Nephron progenitor cell (in vitro differentiated cells): ENCODE results near the gene ARHGAP11A.

Experiments used
- DNase-seq: peaks from one replicate; pipeline ENCODE4 v3.0.0; 2021
- H3K27ac Mint-ChIP-seq: 2 replicates; pipeline ENCODE4 v1.8.0; 2021; ENCODE audit warnings: mild to moderate bottlenecking, moderate library complexity, mixed read lengths
- H3K27me3 Mint-ChIP-seq: 2 replicates; pipeline ENCODE4 v1.8.0; 2021; ENCODE audit warnings: mild to moderate bottlenecking, low read depth, mixed read lengths; ENCODE audit not compliant: poor library complexity
- H3K36me3 Mint-ChIP-seq: 2 replicates; pipeline ENCODE4 v1.8.0; 2021; ENCODE audit warnings: low read depth, mixed read lengths
- H3K4me1 Mint-ChIP-seq: 2 replicates; pipeline ENCODE4 v1.8.0; 2021; ENCODE audit warnings: mixed read lengths
- H3K4me3 Mint-ChIP-seq: 2 replicates; pipeline ENCODE4 v1.8.0; 2021; ENCODE audit warnings: mild to moderate bottlenecking, moderate library complexity, mixed read lengths
- H3K9me3 Mint-ChIP-seq: 2 replicates; pipeline ENCODE4 v1.8.0; 2021; ENCODE audit warnings: mild to moderate bottlenecking, moderate library complexity, mixed read lengths
- CTCF ChIP-seq: fragments of 200-600 bp; sonication (generic); IDR thresholded peaks from 2 replicates; pipeline ENCODE4 v1.5.0; 2021; ENCODE audit warnings: antibody characterized with exemption

The ARHGAP11A gene

GRCh38 chr15:32671339-32672325, 56.3 kb downstream of the ARHGAP11A start:
- peak overlapping the region; percentile 8 for H3K27ac Mint-ChIP-seq
- DNase-seq: no peak
- H3K4me1 Mint-ChIP-seq: peaks cover 20% of the 10 kb centered on the region
- no peak overlapping the region for H3K4me3 Mint-ChIP-seq
- no peaks in the 10 kb centered on the region for H3K9me3 Mint-ChIP-seq
- no peak for TF ChIP-seq CTCF
- H3K27me3 Mint-ChIP-seq: no peaks in the 10 kb centered on the region
- peaks cover 25% of the 10 kb centered on the region for H3K36me3 Mint-ChIP-seq

DNA sequence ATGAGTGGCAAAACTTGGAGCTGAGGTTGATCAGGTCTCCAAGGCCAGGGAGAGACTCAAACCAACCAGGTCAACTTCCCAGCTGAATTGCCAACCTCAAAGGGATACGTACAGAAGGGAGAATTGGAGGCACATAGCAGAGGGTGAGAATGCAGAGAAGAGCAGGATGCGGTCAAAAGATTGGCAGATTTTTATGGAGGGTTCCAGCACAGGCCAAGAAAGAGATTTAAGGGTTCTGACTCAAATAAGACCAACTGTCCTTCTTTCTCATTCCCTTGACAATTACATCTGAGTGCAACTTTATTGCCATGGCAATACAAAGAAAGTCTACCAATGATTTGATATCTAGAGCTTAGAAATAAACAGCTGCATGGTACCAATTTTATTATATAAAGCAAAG, 59.4 kb downstream of the ARHGAP11A start:
- DNase-seq: no peak
- H3K27ac Mint-ChIP-seq: no peak overlapping the region
- peaks cover 10% of the 10 kb centered on the region for H3K36me3 Mint-ChIP-seq
- no peaks in the 10 kb centered on the region for H3K9me3 Mint-ChIP-seq
- peaks cover 26% of the 10 kb centered on the region for H3K4me1 Mint-ChIP-seq
- H3K4me3 Mint-ChIP-seq: no peak overlapping the region
- no peaks in the 10 kb centered on the region for H3K27me3 Mint-ChIP-seq
- TF ChIP-seq CTCF: no peak

DNA sequence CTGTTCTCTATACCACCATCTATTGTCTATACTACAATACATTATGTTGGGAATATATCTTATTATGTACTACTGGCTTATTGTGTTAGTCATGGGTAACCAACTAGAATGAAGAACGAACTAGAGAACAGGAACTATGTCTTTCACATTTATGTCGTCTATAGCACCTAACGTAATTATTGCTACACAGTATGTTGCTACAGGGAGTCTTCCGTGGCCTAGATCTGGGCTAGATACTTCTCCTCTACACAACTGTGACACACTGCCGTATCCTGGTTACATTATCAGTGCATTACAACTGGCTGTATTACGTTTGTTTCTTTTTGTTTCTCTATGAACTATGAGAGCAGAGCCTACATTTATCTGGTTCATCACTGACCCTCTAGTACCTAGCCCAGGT, 60.2 kb downstream of the ARHGAP11A start:
- no peak overlapping the region for H3K4me3 Mint-ChIP-seq
- no peak for DNase-seq
- H3K36me3 Mint-ChIP-seq: peaks cover 13% of the 10 kb centered on the region
- no peak overlapping the region for H3K27ac Mint-ChIP-seq
- no peaks in the 10 kb centered on the region for H3K9me3 Mint-ChIP-seq
- peaks cover 18% of the 10 kb centered on the region for H3K4me1 Mint-ChIP-seq
- TF ChIP-seq CTCF: no peak
- no peaks in the 10 kb centered on the region for H3K27me3 Mint-ChIP-seq

- Mint-ChIP-seq H3K4me1 (peaks cover 15% of the 10 kb centered on the region), H3K27ac (no peak overlapping the region), H3K4me3 (no peak overlapping the region), H3K27me3 (no peaks in the 10 kb centered on the region), H3K36me3 (peaks cover 16% of the 10 kb centered on the region), H3K9me3 (no peaks in the 10 kb centered on the region)
- no peak for TF ChIP-seq CTCF
- DNase-seq: no peak
These were observed 60.9 kb downstream of the ARHGAP11A start for GRCh38 chr15:32676169-32676568.

DNA sequence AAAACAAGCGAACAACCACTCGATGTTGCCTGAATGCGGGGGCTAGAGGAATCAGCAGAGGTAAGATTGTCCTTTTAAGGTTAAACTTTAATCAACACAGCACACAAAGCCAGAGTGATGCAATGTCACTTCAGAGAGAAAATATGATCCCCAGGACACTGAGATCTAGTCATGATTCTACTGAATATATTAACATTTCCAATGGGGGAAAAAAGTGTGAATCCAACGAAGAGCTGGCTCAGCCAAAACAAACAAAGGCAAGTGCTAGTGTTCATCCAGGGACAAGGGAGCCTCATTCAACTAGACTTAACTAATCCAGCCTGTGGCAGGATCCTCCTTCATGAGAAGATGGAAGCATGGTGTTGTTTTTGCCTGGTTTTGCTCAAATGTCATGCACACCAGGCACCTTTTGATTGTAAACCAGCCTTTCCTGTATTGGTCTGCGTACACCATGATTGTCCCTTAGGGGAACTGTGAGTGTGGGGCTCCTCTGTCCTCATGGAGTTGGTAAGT, 62.0 kb downstream of the ARHGAP11A start:
- no peak for TF ChIP-seq CTCF
- Mint-ChIP-seq H3K4me3 (no peak overlapping the region), H3K27ac (no peak overlapping the region), H3K36me3 (peaks cover 25% of the 10 kb centered on the region), H3K27me3 (peaks cover 3% of the 10 kb centered on the region), H3K9me3 (no peaks in the 10 kb centered on the region), H3K4me1 (peaks cover 15% of the 10 kb centered on the region)
- DNase-seq: no peak
